ENCODE data around the gene ZBTB7C. TPM values are rescaled to one million over a fixed set of nuclear protein-coding genes. Genes with fewer than 3 reads are reported as not detected.

The ZBTB7C gene
- total RNA-seq, 2 donors from 2014 or later = not detected

GRCh38 chr18:48033790-48034650 lies 375.2 kb downstream of the ZBTB7C start:
- no peaks in the 10 kb centered on the region for H3K9me3 Mint-ChIP-seq
- no peak for ATAC-seq
- no peak overlapping the region for H3K4me3 Mint-ChIP-seq
- peak; percentile 49 for DNase-seq (ENCODE audit: low spot score)
- H3K27me3 Mint-ChIP-seq = no peaks in the 10 kb centered on the region
- H3K36me3 Mint-ChIP-seq = no peaks in the 10 kb centered on the region
- H3K27ac Mint-ChIP-seq = no peak overlapping the region
- no peaks in the 10 kb centered on the region for H3K4me1 Mint-ChIP-seq (ENCODE audit: low read depth in 2 of 2)

- Mint-ChIP-seq H3K36me3 (no peaks in the 10 kb centered on the region), H3K4me1 (ENCODE audit: low read depth in 2 of 2) (no peaks in the 10 kb centered on the region), H3K27me3 (no peaks in the 10 kb centered on the region), H3K4me3 (no peak overlapping the region), H3K27ac (no peak overlapping the region), H3K9me3 (no peaks in the 10 kb centered on the region)
- peak; percentile 51 for DNase-seq (ENCODE audit: low spot score)
- ATAC-seq = no peak
These were observed 376.1 kb downstream of the ZBTB7C start for GRCh38 chr18:48032876-48033789.

- Mint-ChIP-seq H3K36me3 (no peaks in the 10 kb centered on the region), H3K4me3 (no peak overlapping the region), H3K9me3 (no peaks in the 10 kb centered on the region), H3K27ac (no peak overlapping the region), H3K4me1 (ENCODE audit: low read depth in 2 of 2) (no peaks in the 10 kb centered on the region), H3K27me3 (no peaks in the 10 kb centered on the region)
- DNase-seq (ENCODE audit: low spot score) = peak; percentile 59
- no peak for ATAC-seq
These were observed 377.5 kb downstream of the ZBTB7C start for GRCh38 chr18:48031641-48032040.

- ATAC-seq = no peak
- peak; percentile 44 for DNase-seq (ENCODE audit: low spot score)
- no peaks in the 10 kb centered on the region for H3K9me3 Mint-ChIP-seq
- H3K4me1 Mint-ChIP-seq (ENCODE audit: low read depth in 2 of 2) = no peaks in the 10 kb centered on the region
- H3K27ac Mint-ChIP-seq = no peak overlapping the region
- H3K4me3 Mint-ChIP-seq = no peak overlapping the region
- no peaks in the 10 kb centered on the region for H3K27me3 Mint-ChIP-seq
- no peaks in the 10 kb centered on the region for H3K36me3 Mint-ChIP-seq
These were observed 378.3 kb downstream of the ZBTB7C start for GRCh38 chr18:48030616-48031480.

- Mint-ChIP-seq H3K4me1 (ENCODE audit: low read depth in 2 of 2) (no peaks in the 10 kb centered on the region), H3K27me3 (no peaks in the 10 kb centered on the region), H3K27ac (no peak overlapping the region), H3K4me3 (no peak overlapping the region), H3K36me3 (no peaks in the 10 kb centered on the region), H3K9me3 (no peaks in the 10 kb centered on the region)
- ATAC-seq = peak in 1 of 2 donors; percentile 20
- DNase-seq (ENCODE audit: low spot score) = no peak
These were observed 379.7 kb downstream of the ZBTB7C start for GRCh38 chr18:48029296-48029986.

- Mint-ChIP-seq H3K36me3 (no peaks in the 10 kb centered on the region), H3K9me3 (no peaks in the 10 kb centered on the region), H3K4me1 (ENCODE audit: low read depth in 2 of 2) (no peaks in the 10 kb centered on the region), H3K27me3 (no peaks in the 10 kb centered on the region), H3K4me3 (no peak overlapping the region), H3K27ac (no peak overlapping the region)
- ATAC-seq (no peak), DNase-seq (ENCODE audit: low spot score) (no peak)
These were observed 380.5 kb downstream of the ZBTB7C start for GRCh38 chr18:48028696-48029095.

GRCh38 chr18:48028081-48028480 lies 381.1 kb downstream of the ZBTB7C start:
- no peaks in the 10 kb centered on the region for H3K36me3 Mint-ChIP-seq
- H3K4me1 Mint-ChIP-seq (ENCODE audit: low read depth in 2 of 2) = peaks cover 0 to under 1% of the 10 kb centered on the region in 2 donors
- H3K27me3 Mint-ChIP-seq = peaks cover 2% of the 10 kb centered on the region in 2 donors
- H3K4me3 Mint-ChIP-seq = no peak overlapping the region
- H3K27ac Mint-ChIP-seq = no peak overlapping the region
- no peak for ATAC-seq
- H3K9me3 Mint-ChIP-seq = no peaks in the 10 kb centered on the region
- DNase-seq (ENCODE audit: low spot score) = peak; percentile 15

GRCh38 chr18:48027401-48027963 lies 381.7 kb downstream of the ZBTB7C start:
- Mint-ChIP-seq H3K27ac (no peak overlapping the region), H3K36me3 (no peaks in the 10 kb centered on the region), H3K9me3 (no peaks in the 10 kb centered on the region), H3K4me1 (ENCODE audit: low read depth in 2 of 2) (peaks cover 2 to 6% of the 10 kb centered on the region in 2 donors), H3K27me3 (peaks cover 7 to 8% of the 10 kb centered on the region in 2 donors), H3K4me3 (no peak overlapping the region)
- DNase-seq (ENCODE audit: low spot score) (no peak), ATAC-seq (no peak)

- H3K4me3 Mint-ChIP-seq = no peak overlapping the region
- H3K27me3 Mint-ChIP-seq = peaks cover 7 to 9% of the 10 kb centered on the region in 2 donors
- DNase-seq (ENCODE audit: low spot score) (no peak), ATAC-seq (no peak)
- no peaks in the 10 kb centered on the region for H3K36me3 Mint-ChIP-seq
- H3K9me3 Mint-ChIP-seq = no peaks in the 10 kb centered on the region
- peaks cover 3 to 7% of the 10 kb centered on the region in 2 donors for H3K4me1 Mint-ChIP-seq (ENCODE audit: low read depth in 2 of 2)
- H3K27ac Mint-ChIP-seq = no peak overlapping the region
These were observed 383.0 kb downstream of the ZBTB7C start for GRCh38 chr18:48026216-48026615.

GRCh38 chr18:48024881-48025660 lies 384.1 kb downstream of the ZBTB7C start:
- no peak overlapping the region for H3K4me3 Mint-ChIP-seq
- H3K9me3 Mint-ChIP-seq = no peaks in the 10 kb centered on the region
- DNase-seq (ENCODE audit: low spot score) (no peak), ATAC-seq (no peak)
- peaks cover 7 to 9% of the 10 kb centered on the region in 2 donors for H3K27me3 Mint-ChIP-seq
- no peak overlapping the region for H3K27ac Mint-ChIP-seq
- H3K4me1 Mint-ChIP-seq (ENCODE audit: low read depth in 2 of 2) = peaks cover 3 to 7% of the 10 kb centered on the region in 2 donors
- H3K36me3 Mint-ChIP-seq = no peaks in the 10 kb centered on the region

- Mint-ChIP-seq H3K27ac (no peak overlapping the region), H3K36me3 (no peaks in the 10 kb centered on the region), H3K4me1 (ENCODE audit: low read depth in 2 of 2) (peaks cover 3 to 7% of the 10 kb centered on the region in 2 donors), H3K4me3 (no peak overlapping the region), H3K9me3 (no peaks in the 10 kb centered on the region), H3K27me3 (peaks cover 7 to 9% of the 10 kb centered on the region in 2 donors)
- DNase-seq (ENCODE audit: low spot score) = no peak
- no peak for ATAC-seq
These were observed 385.1 kb downstream of the ZBTB7C start for GRCh38 chr18:48024009-48024512.

All from natural killer cell treated with Interleukin-12 subunit alpha and Interleukin-12 subunit beta and Interleukin-15 and Interleukin-18, amount 100 ng/mL, for 72 hours (primary cell).